ENCODE data around the gene DENND1A.

Gene DENND1A

DNA sequence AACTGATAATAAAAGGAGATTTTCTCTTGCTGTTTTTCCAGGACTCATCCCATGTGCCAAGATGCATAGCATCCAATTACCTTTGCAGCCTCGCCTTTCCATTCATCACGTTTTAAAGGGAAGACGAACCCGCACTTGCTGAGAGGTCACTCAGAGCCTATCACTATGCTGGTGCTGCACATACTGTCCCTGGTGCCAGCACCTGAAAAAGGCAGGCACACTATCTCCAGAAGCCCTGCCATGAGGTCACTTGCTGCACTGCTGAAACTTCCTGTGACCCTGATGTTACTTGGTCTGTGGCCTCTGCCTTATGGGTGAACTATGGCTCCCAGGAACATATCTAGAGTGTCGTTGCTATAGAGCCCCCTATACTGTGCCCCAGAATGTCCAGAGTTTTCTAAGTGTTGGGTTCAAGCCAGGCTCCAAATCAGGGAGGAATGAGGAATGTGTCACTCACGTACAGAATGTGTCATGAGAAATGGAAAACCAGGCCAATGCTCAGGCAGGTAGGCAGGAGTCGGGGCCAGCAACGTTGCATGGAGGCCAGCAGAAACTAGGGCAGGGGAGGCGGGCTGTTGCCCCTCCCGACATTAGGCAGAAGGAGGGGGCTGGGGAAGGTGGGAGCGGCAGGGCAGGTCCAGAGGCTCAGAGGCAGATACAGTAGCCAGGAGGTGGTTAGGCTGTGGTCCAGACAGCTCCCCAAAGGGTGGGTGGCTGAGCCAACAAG is 311.8 kb downstream of the DENND1A start:
- DNase-seq (ENCODE audit: low read depth in 2 of 2): no peak

DNA sequence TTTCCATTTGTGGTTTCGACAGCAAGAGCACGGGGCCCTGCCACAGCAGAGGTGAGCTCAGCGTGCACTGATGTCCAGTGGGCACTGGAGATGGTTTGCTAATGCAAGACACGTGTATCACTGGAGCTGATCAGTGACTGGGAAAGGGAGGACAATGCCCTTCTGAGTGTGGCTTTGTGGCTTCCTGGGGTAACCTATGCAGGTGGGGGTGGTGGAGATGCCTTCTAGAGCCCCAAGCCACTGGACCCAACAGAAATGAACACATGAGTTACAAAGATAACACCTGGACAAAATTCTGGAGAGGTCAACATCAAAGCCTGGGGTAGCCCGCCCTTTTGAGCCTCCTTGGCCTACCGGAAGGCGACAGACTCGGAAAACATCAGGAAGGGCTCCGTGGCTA is 312.6 kb downstream of the DENND1A start:
- DNase-seq (ENCODE audit: low read depth in 2 of 2): no peak

DNA sequence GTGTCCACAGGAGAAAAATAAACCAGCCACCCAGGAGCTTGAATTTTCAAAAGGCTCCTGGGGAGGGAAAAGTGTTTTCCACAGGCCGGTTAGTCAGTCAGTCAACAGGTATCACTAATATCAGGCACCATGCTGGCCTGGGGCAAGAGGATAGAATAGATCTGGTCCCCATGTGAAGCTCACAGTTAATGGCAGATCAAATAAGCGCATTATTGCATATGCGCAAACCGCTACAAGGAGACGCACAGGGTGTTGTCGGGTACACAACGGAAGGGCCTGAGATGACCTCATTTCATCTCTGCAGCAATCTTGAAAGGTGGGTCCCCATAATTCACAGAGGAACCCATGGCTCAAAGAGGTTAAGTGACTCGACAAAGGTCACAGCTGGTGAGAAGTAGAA is 313.2 kb downstream of the DENND1A start:
- DNase-seq (ENCODE audit: low read depth in 2 of 2): no peak

DNA sequence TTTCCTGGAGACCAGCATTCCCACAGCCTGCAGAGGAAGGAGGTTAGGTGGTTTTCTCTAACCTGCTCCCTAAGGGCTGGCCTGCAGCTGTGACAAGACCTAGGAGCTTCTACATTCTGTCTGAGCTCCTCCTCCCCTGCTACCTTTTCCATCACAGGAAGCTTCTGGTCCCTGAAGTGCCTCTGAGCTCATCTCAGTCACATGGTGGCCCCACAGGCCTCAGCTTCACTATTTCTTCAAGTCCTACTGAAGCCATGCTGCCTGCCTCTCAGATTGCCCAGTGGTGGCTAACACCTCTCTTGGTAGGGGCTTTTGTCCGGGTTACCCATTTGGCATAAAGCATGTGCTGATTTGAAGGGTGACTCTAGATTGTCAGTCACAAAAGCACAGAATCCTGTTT is 314.5 kb downstream of the DENND1A start:
- DNase-seq (ENCODE audit: low read depth in 2 of 2): no peak

DNA sequence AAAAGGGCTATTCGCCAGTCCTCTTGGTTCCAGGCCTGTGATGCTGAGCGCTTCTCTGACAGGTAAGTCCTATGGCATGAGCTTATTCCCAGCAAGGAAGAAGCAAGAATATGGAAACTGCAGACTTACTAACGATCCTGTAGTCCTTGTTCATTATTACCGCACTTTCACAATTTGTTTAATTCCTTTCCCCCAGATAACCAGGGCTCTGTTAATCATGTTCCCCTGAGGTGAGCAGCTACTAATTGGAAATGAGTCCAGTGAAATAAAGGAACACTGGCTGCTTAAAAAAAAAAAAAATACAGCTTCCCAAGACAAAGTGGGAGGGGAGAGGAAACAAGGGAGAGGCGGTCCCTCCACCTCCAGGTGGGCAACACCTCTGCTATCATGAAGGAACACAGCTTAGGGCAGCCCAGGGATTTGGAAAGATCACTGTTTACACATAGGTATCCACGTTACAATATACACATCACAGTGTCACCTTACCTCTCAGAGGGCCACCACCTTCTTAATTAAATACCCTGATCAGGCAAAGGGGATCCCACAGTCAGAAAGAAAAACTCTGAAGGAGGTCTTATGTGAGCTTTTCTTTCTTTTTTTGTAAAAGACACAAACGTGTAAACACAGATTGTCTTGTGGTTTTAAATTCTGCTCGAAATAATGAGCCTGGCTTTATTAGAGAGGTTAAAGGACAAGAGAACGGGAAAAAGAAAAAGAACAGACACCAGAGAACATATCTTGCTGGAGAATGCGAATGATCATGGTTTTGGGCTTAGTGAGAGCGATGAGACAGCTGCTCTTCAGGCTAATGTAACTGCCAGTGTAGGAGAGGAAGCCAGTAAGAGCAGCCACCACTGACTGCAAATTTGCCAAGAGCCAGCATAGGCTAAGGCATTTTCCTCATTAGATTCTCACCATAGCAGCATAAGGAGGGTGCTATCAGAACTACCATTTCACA is 315.3 kb downstream of the DENND1A start:
- no peak for DNase-seq (ENCODE audit: low read depth in 2 of 2)

DNA sequence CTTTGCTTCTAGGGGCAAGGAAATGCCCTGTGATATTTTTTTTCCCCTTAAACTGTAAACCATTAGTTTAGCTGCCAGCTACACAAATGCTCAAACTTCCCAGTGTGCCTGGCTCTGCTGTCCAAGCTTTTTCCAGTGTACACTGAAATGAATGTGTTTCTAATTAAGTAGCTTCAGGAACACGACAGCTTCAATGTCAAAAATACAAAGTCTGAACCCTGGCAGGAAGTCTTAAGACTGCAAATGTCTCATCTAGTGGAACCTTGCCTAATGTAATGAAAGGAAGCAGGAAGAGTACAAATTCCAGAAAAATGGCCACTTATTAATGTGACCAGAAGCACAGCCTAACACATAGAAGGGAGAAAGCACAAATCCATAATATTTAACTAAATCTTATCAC is 318.7 kb downstream of the DENND1A start:
- no peak for DNase-seq (ENCODE audit: low read depth in 2 of 2)

DNA sequence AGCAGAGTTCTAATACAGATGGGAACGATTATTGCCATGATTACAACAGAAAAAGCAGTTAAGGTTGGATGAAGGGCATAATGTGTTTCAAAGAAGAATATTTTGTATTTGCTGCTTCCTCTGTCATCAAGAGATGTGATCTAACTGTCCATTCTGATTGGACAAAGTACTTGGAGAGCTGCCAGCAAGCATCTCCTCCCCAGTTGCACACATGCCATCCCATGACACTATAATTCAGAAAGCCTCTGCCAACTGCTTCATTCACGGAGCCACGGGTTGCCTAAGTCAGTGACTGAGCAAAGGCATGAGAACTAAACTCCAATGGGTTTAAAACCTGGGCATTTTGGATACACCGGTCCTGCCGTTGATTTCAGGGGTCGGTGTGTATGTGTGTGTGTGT is 320.1 kb downstream of the DENND1A start:
- no peak for DNase-seq (ENCODE audit: low read depth in 2 of 2)

DNA sequence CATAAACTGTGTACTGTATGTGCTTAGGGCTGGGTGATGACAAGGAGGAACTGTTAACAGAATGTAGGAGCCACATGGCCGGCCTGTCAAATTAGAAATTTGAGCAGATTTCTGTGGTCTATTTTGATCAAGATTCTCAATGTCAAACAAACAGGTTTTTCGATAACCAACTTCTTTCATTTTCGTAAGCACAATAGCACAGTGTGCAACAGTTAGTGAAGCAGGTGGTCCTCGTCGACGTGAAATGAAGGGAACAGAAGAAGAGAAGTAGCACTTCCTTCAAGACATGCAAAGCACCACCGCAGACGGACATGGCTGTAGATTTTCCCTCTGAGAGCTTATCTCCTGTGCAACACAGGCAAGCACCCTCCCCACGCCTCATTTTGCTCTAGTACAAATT is 321.8 kb downstream of the DENND1A start:
- no peak for DNase-seq (ENCODE audit: low read depth in 2 of 2)

DNA sequence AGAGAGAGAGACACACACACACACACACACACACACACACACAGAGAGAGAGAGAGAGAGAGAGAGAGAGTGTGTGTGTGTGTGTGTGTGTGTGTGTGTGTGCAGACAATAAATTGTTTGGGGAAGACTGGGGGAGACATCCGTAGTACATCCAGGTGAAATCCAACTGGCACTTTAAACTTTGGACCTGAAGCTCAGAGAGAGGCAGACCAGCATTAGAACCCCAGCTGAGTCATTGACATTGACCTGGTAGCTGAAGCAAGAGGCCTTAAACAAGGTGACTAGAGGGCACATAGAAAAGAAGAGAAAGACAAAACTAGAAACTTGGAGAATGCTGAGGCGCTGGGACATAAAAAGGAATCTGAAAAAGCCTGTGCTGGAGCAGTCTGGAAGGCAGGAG is 322.4 kb downstream of the DENND1A start:
- no peak for DNase-seq (ENCODE audit: low read depth in 2 of 2)

DNA sequence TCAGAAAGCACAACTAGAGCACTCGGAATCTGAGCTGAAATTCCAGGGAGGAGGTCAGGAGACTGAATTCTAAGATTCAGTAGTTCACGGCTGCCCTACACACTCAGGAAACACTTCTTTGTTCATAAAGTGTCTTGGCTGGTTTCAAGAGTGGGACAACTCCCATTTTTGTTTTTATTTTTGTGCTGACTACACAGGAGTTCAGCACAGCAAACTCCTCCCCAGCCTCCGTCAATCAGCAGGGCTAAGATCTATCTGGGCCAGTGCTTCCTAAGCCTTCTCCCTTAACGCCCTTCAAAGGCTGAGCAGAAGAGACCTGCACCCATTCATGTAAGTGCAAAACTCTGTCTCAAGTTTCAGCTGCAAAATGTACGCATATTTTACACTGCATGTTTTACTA is 323.8 kb downstream of the DENND1A start:
- DNase-seq (ENCODE audit: low read depth in 2 of 2): no peak

DNA sequence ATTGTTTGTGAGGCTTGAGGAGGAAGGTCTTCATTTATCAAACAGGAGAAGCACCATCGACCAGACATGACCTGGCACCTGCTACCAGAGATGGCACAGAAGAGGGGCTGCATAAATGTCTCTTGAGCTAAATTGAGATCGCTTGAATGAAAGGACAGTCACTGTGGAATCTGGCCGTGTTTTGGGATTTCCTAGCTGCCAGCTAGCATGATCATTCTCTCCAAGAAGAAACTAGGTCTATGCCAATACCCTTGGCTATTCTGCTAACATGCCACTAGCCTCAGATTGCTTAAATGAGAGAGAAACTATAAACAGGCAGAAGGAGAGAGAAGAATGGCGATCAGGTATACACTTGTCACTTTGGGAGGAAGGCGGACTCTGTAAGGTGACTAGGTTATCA is 324.6 kb downstream of the DENND1A start:
- no peak for DNase-seq (ENCODE audit: low read depth in 2 of 2)

DNA sequence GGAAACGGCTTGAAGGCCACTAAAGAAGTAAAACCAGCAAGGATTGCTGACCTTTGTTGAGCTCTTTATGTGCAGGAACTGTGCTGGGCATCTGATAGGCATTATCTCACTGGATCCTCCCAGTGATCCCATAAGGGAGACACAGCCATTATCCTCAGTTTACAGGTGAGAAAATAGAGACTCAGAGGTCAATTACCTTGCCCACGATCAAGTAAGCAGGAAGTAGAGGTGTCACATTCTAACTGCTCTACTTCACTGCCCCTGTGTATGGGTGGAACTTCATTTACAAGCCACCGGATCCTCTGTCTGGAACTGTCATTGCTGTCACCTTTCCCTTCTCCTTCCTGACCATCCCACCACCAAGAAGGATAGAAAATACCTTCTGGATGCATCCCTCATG is 325.1 kb downstream of the DENND1A start:
- no peak for DNase-seq (ENCODE audit: low read depth in 2 of 2)

DNA sequence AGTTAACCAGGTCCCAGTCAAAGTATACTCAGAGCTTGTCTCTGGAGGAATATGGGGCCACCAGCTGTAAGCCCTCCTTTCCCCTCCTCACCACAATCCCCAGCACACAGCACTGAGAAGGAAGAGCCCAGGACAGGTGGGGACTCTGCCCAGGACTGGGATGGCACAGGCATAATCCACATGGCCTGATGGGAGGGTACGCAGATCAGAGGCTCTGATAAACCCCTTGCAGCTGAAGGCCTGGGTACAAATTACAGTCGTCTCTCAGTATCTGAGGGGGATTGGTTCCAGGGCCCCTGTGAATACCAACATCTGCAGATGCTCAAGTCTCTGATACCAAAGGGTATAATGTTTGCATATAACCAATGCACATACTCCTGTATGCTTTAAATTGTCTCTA is 328.1 kb downstream of the DENND1A start:
- DNase-seq (ENCODE audit: low read depth in 2 of 2): no peak

DNA sequence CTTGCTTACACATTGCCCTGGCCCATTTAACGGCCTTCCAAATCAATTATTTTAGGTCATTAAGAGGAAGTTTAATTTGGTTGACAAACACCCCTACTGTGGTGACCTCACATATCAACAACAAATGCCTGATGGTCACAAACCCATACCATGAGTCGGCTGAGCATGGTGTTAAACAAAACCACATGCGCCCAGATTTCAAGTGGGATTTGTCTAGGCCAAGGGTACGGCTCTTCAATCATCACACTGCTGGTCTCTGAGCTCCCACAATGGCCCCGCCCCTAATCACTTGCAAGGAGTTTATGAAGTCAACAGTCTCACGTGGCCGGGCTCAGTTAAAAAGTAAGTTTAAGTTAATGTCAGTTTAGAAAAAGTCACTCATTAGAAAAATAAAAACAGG is 330.1 kb downstream of the DENND1A start:
- DNase-seq (ENCODE audit: low read depth in 2 of 2): no peak

DNA sequence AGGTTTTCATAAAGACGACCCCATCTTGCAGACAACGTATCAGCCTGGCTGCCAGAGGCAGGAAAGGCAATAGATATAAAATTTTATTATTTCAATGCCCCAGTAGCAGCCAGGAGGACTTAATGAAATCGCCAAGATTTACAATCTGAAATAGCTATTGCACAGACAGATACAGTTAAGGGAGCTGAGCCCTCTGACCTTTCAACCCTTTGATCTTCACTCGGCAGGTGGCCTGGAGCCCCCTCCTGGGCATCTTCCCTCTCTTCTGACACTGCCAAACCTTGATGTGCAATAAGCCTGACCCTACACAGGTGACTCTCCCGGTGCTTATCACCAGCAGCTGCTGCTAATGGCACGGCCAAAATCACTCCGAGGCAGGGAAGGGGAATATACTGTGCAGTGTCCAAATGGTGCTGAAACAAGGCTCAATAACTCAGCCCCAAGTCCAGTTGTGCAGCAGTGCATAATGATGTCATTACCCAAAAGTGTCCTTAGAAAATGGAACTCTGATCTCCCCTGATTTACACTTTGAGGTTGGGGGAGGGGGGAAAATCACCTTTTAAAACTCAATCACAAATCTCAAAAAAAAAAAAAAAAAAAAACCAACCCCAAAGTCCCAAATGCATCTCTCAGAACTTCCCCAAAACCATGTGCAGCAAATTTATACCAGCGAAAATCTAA is 331.9 kb downstream of the DENND1A start:
- no peak for DNase-seq (ENCODE audit: low read depth in 2 of 2)

DNA sequence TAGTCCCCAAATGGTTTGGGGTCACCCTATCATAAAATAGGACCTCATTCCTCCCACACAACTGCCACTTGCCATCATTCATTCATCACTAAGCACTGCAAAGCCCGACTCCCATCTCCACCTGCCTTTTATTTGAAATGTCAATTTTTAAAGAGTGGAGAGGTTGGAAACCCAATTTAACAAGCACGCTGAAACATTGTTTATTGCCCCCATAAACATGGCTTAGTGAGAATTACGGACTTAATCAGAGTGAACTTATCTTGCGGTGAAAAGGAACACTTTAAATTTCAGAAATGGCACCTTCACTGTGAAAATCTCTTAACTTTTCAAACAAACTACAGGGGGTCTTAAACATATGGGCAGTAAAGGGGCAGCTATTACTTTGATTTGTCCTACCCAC is 332.9 kb downstream of the DENND1A start:
- no peak for DNase-seq (ENCODE audit: low read depth in 2 of 2)

DNA sequence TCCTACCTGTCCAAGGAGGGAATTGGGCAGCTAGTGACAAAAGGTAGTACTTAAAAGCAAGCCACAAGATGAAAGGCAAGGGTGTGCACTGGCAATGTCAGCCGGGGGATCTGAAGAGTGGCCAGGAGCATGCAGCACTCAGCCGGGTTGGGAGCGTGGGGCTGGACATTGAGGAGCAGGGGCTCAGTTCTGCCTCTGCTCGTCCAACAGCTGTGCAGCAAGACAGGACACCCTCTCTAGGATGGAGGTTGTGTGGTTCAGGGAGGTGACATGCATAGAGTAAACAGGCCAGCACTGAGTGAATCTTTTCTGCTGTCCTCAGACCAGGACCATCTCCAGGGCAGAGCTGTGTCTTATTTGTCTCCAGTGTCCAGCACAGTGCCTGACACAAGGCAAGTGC is 338.6 kb downstream of the DENND1A start:
- DNase-seq (ENCODE audit: low read depth in 2 of 2): no peak

DNA sequence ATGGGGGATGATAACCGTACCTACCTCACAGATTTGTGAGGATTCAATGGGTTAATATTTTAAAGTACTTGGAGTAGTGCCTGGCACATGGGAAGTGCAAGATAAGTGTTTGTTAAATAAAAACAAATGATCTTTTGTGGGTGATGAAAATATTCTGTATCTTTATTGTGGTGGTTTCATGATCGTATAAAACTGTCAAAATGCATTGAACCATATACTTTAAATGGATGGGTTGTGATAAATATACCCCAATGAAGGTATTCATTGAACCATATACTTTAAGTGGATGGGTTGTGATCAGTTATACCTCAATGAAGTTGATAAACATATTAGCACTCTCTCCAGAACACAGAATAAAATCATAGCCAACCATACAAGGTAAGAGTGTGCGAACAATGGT is 339.4 kb downstream of the DENND1A start:
- no peak for DNase-seq (ENCODE audit: low read depth in 2 of 2)

DNA sequence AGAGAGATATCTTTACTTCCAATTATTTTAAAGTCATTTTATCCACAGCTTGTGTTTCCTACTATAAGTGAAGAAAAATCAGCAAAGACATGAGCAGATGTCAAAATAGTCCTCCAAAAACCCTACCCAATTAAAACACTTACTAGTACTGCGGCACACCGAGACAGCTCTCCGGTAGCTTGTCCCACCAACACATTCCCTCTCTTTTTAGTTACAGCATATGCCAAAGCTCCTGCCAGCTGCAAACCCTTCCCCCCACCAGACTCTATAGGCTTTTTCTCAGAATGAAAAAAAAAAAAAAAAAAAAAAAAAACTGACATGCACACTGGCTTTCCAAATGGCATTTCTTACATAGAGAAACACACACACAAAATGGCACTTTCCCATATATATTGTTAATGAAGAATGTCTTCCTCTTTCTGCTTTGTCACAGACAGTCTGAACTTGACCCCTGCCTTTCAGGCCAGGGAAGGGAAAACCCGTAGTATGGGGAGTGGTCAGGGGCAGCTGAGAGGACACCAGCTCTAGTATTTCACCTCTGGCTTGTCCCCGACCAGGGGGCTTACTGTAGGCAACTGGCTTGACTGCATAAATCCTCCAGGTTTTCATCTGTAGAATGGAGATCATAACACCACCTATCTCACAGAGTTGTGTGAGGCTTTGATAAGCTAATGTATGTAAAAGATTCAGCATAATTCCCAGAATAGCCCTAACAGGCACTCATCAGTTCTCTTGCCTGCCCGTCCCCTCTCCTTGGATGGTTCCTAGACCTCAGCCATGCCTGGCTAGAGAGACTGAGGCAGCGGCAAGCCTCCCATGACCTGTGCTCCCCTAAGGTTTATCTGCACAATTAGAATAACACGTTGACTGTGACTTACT is 340.3 kb downstream of the DENND1A start:
- DNase-seq (ENCODE audit: low read depth in 2 of 2): no peak

DNA sequence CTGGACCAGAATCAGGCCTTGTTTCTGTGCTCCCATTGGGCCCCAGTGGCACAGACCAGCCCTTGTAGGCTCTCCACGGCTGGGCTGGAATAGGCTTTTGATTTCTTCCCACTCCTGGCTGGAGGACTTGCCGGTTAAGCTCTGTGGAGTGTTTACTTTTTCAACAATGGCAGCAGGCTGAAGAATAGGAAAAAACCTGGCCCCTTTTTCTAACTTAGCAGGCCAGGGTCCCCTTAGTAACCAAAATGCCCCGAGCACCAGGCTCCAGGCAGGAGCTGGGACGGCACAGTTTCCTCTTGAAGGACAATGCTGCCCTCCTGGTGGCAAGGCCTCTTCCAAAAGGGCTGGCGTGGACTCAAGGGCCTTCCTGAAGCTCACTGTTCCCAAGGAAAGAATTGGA is 343.7 kb downstream of the DENND1A start:
- no peak for DNase-seq (ENCODE audit: low read depth in 2 of 2)

Measured in activated CD8-positive, alpha-beta memory T cell treated with anti-CD3 and anti-CD28 coated beads for 4 hours (primary cell).